Ovary (tissue), 9 donors: Measurements from ENCODE around the gene TTC1. TPM values are rescaled to one million over a fixed set of nuclear protein-coding genes. Genes with fewer than 3 reads are reported as not detected.

Experiments used
- DNase-seq, 5 donors: peaks; one replicate each; pipeline ENCODE4 v3.0.0-alpha.2; 2019 to 2020
- H3K27ac ChIP-seq, 2 donors: fragments of 200-600 bp; one replicate each; pipeline versions ENCODE4 v1.5.1 to v1.8.0; 2019 to 2022
- H3K27me3 ChIP-seq: fragments of 200-600 bp; one replicate; pipeline ENCODE4 v1.8.0; 2022
- H3K36me3 ChIP-seq: fragments of 200-600 bp; sonication (generic); one replicate; pipeline ENCODE4 v1.5.1; 2019
- H3K4me1 ChIP-seq: one replicate; pipeline ENCODE4 v1.8.1; 2013; ENCODE audit warnings: mild to moderate bottlenecking, moderate library complexity; ENCODE audit not compliant: insufficient read depth
- H3K4me3 ChIP-seq: fragments of 200-600 bp; sonication (generic); one replicate; pipeline ENCODE4 v1.5.1; 2017
- H3K9me3 ChIP-seq, 2 donors: fragments of 200-600 bp in 1 of 2; sonication (generic) in 1 of 2; one replicate each; pipeline versions ENCODE4 v1.5.1 to v1.8.1; 2013 to 2019; ENCODE audit warnings: mild to moderate bottlenecking in 1 of 2, moderate library complexity in 1 of 2
- EP300 ChIP-seq: sonication (generic); formaldehyde crosslinking; IDR thresholded peaks from one replicate; pipeline ENCODE4 v1.6.1; 2017; ENCODE audit warnings: antibody characterized with exemption
- POLR2A ChIP-seq: fragments of 450-650 bp; IDR thresholded peaks from one replicate; pipeline ENCODE4 v1.6.1; 2017; ENCODE audit warnings: antibody characterized with exemption, mild to moderate bottlenecking, moderate library complexity
- WGBS, 3 donors: extraction: QIAGEN DNeasy Blood & Tissue Kit in 1 of 3; methylation state at CpG; one replicate each; pipeline versions ENCODE4 v1.1.5 to v1.1.7; 2013 to 2017; 5-methylcytosine and 5-hydroxymethylcytosine counted together
- intact Hi-C, 4 donors: fragments of 100-400 bp; cut with DNase I; formaldehyde crosslinking; loops; one replicate each; pipeline versions ENCODE4 v1.11.0 to v1.15.1; 2022 to 2023
- polyA plus RNA-seq, 2 donors: library from polyadenylated mRNA; stranded (reverse); fragments of 200-250 nt in 1 of 2; fragments of 350-450 nt in 1 of 2; fragmentation: Illumina TruSeq in 1 of 2; extraction: RNeasy Lipid Tissue Mini Kit (QIAGEN cat#74804) in 1 of 2; gene quantifications; one replicate each; pipeline ENCODE4 v1.2.3, GENCODE V29; 2013 to 2014
- total RNA-seq, 7 donors: library from RNA; depleted of rRNA in 2 of 7; stranded (reverse); fragments of >200 nt in 2 of 7; fragmentation: NEBNext Ultra II Directional in 3 of 7; extraction: Animal tissue kit (Norgen Biotek cat#: 25700) in 3 of 7; gene quantifications; one replicate each; pipeline versions ENCODE4 v1.1.0 to v1.2.4, GENCODE V29; 2016 to 2023
- TF ChIP-seq, protein P1 (sequence below), 3 donors: fragments of 450-650 bp in 2 of 3; fragments of 200-600 bp in 1 of 3; IDR thresholded peaks; one replicate each; pipeline versions ENCODE4 v1.5.1 to v1.8.0; 2016 to 2022; ENCODE audit warnings: antibody characterized with exemption in 3 of 3, mild to moderate bottlenecking in 1 of 3
- donor health status: DM: no; HTN: no; CAD: no; lungs with moderate emphysema.
- donor health status: DM: no; HTN: no; CAD: no.
- donor health status: Bipolar disorder and iron deficiency.
- donor health status: DM: yes; HTN: yes; CAD: no.
- donor health status: DM: no; HTN: no; CAD: no.
- donor health status: DM: yes; HTN: yes; CAD: no.

TTC1 gene
- total and polyA plus RNA-seq, 9 donors, result 21.9 to 99.5 (median 37.2) TPM

DNA sequence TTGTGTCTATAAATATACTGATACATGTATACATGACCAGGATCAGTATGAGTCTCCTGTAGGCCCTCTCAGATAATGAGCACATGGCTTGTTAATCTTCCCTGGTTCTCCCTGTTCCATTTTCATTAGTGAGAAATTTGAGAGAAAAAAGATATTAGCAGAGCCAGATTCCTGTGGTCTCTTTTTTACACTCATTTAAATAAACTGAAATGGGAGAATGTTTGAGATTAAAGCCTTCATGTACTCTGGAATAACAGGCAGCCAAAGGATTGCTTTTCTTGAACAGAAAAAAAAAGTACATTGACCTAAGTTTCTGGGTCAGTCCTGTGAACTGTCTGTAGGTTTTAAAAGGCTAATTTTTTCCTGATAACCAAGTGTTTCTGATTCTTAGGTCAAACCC lies 66.1 kb downstream of the TTC1 start:
- DNase-seq, result no peak
- TF ChIP-seq POLR2A, result no peak
- TF ChIP-seq, protein P1, sequence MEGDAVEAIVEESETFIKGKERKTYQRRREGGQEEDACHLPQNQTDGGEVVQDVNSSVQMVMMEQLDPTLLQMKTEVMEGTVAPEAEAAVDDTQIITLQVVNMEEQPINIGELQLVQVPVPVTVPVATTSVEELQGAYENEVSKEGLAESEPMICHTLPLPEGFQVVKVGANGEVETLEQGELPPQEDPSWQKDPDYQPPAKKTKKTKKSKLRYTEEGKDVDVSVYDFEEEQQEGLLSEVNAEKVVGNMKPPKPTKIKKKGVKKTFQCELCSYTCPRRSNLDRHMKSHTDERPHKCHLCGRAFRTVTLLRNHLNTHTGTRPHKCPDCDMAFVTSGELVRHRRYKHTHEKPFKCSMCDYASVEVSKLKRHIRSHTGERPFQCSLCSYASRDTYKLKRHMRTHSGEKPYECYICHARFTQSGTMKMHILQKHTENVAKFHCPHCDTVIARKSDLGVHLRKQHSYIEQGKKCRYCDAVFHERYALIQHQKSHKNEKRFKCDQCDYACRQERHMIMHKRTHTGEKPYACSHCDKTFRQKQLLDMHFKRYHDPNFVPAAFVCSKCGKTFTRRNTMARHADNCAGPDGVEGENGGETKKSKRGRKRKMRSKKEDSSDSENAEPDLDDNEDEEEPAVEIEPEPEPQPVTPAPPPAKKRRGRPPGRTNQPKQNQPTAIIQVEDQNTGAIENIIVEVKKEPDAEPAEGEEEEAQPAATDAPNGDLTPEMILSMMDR (IDR thresholded peaks at IDR 0.05), result no peak
- no peaks in the 10 kb centered on the region for H3K36me3 ChIP-seq
- no peaks in the 10 kb centered on the region for H3K9me3 ChIP-seq
- no peaks in the 10 kb centered on the region for H3K4me1 ChIP-seq
- H3K27me3 ChIP-seq, result no peaks in the 10 kb centered on the region
- intact Hi-C loops, result no loop called here
- H3K4me3 ChIP-seq, result no peak overlapping the region
- H3K27ac ChIP-seq, result no peak overlapping the region

DNA sequence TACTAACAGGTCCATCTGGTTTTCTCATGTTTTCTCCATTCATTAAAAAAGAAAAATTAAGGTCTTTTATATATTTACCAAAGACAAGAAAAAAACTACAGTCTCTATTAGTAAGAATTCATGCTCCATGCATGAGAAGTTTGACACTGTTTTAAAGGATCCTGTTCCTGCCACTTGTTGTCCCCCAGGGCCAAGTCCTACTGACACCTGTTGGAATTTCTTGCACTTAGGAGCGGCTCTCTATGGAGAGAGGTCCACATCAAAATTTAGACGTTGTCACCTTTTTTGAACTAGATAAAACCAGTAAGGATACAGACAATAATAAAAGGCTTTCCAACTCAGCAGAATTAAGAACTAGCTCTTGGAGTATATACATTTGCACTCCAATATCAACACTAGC lies 68.1 kb downstream of the TTC1 start:
- H3K4me3 ChIP-seq, result no peak overlapping the region
- H3K27me3 ChIP-seq, result no peaks in the 10 kb centered on the region
- no peak overlapping the region for H3K27ac ChIP-seq
- intact Hi-C loops, result no loop called here
- no peaks in the 10 kb centered on the region for H3K4me1 ChIP-seq
- H3K9me3 ChIP-seq, result no peaks in the 10 kb centered on the region
- no peak for DNase-seq
- no peaks in the 10 kb centered on the region for H3K36me3 ChIP-seq
- WGBS, 3 donors, result 82 to 86% (median 84%) methylated on average over 2 of the region's 2 CpGs
- TF ChIP-seq EP300, result no peak
- TF ChIP-seq POLR2A, result no peak
- TF ChIP-seq, protein P1 (IDR thresholded peaks at IDR 0.05), result no peak

DNA sequence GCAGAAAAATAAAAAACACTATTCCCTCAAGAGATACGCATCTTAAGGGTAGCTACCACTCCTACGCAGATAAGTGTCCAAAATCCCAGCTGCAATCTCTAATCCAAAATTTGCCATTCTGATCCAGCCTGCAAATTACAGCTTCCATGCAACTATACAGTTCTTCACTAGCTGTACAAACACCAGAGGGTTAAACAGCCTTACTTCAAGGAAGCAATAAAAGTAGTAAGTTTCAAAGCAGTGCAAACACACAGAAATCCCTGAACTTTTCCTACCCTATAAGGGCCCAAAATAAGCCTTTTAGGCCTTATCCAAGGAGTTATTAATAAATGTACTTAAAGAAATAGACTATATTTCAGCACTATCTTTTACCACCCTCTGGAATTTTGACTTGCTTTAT lies 70.8 kb downstream of the TTC1 start:
- intact Hi-C loops, result no loop called here
- Histone ChIP-seq H3K4me3 (no peak overlapping the region), H3K27me3 (no peaks in the 10 kb centered on the region), H3K36me3 (no peaks in the 10 kb centered on the region), H3K9me3 (no peaks in the 10 kb centered on the region), H3K27ac (no peak overlapping the region), H3K4me1 (peaks cover 2% of the 10 kb centered on the region)
- DNase-seq, result no peak
- TF ChIP-seq, protein P1 (IDR thresholded peaks at IDR 0.05), result no peak
- TF ChIP-seq EP300, result no peak
- TF ChIP-seq POLR2A, result no peak
- WGBS, 3 donors, result 95 to 97% (median 96%) methylated on average over 2 of the region's 2 CpGs

DNA sequence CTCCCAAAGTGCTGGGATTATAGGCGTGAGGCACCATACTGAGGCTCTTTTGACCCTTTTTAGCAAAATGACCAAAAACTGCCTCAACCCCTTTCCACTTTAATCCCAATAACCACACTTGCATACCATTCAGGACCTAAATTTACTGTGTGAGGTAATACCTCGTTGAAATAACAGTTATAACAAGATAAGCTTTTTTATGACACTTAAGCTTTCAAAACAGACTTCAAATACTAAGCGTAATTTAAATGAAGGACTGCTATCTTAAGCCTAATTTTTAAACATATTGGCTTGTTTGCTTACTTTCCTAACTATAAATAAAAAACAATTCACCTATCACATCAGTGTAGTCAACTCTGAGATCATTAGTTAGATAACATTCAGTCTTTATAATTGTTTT lies 72.6 kb downstream of the TTC1 start:
- no peak overlapping the region for H3K27ac ChIP-seq
- H3K27me3 ChIP-seq, result no peaks in the 10 kb centered on the region
- no peaks in the 10 kb centered on the region for H3K36me3 ChIP-seq
- no peaks in the 10 kb centered on the region for H3K9me3 ChIP-seq
- 76 to 79% (median 77%) methylated on average over 3 of the region's 3 CpGs for whole genome bisulfite sequencing, 3 donors
- TF ChIP-seq EP300, result no peak
- TF ChIP-seq, protein P1 (IDR thresholded peaks at IDR 0.05), result no peak
- no peak for TF ChIP-seq POLR2A
- no peak overlapping the region for H3K4me3 ChIP-seq
- intact Hi-C loops, result no loop called here
- peaks cover 2% of the 10 kb centered on the region for H3K4me1 ChIP-seq
- DNase-seq, result no peak
